ENCODE measurements around the gene ZRANB1.
"Not testable (repeated sequence)": the region's sequence is repeated elsewhere in the genome, so short reads cannot be mapped to it uniquely, and the experiment has no call there.

The ZRANB1 gene

DNA sequence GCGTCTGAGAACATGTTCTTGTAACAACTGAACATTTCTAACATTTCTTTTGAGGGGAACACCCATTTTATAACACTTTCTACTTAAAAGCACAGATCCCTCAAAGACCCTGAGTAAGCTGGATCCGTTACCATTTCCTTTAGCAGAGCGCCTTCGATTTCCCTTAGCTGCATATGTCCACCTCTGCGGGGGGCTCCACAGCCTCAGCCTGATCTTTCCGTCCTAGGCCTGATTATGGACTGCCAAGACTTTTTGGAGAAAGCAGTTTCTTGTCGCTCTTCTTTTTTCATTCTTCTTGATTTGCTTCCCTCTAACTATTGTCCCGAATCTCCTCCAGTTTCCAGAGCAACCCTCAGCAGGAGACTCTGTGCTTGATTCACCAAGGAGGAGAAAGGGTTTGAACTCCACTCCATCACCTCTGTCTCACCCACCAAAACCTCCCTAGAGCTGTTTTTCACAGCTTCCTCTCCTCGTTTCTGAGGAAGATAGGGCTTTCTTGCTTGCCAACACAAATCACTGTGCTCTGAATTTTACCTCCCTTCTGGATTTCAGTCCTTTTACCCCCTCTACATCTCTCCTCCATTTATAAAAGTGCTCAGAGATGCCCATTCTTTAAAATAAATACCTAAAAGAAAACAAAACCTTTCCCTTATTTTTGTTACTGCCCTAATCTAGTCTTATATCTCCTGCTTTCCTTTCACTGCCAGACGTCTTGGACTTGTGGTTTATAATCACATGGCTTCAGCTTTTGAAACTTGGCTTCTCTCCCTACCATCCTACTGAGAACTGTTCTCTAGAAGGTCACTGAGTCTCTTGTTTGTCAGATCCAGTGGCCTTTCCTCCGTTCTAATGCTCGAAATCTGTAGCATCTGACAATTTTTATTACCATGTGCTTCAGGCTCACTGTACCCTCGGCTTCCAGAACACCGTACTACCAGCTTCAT lies 30.5 kb upstream of the ZRANB1 start:
- Histone ChIP-seq H3K9me3 (ENCODE audit: control insufficient read depth, low read depth, low read length) (no peaks in the 10 kb centered on the region), H3K9ac (ENCODE audit: low read length) (no peak overlapping the region), H3K27me3 (ENCODE audit: control insufficient read depth, insufficient read depth, low read length) (no peaks in the 10 kb centered on the region), H3K36me3 (ENCODE audit: control insufficient read depth, low read depth, low read length) (no peaks in the 10 kb centered on the region), H3K27ac (ENCODE audit: low read length) (no peak overlapping the region), H3K4me1 (ENCODE audit: control insufficient read depth, low read depth, low read length) (no peaks in the 10 kb centered on the region), H3K4me3 (ENCODE audit: low read length) (no peak overlapping the region)

DNA sequence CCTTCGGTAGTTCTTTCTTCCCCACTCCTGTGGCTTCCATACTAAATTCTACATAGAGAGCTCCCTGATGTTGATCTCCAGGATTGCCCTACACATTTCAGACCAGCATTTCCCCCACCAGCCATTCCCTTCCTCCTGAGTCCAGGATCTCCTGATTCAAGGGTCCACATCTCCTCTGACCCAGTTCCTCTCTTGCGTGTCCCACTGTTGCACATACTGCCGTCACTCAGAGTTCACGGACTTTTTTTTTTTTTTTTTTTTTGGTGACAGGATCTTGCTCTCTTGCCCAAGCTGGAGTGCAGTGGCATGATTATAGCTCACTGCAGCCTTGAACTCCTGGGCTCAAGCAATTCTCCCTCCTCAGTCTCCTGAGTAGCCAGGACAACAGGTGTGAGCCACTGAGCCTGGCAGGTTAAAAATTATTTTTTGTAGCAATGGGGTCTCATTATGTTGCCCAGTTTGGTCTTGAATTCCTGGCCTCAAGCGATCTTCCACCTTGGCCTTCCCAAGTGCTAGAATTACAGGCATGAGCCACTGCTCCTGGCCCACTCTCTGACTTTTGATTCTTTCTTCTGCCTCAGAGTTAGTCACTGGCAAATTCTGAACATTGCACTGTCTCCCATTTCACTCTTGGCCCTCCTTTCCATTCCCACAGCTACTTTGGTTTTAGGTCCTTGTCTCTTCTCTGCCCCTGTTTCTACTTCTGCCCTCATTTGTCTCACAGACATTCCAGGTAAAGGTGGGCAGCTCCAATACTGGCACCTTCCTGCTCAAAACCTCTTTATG lies 29.6 kb upstream of the ZRANB1 start:
- H3K27ac ChIP-seq (ENCODE audit: low read length) = no peak overlapping the region

GRCh38 chr10:124913167-124913566 lies 28.8 kb upstream of the ZRANB1 start:
- Histone ChIP-seq H3K36me3 (ENCODE audit: control insufficient read depth, low read depth, low read length) (no peaks in the 10 kb centered on the region), H3K9ac (ENCODE audit: low read length) (no peak overlapping the region), H3K27ac (ENCODE audit: low read length) (no peak overlapping the region), H3K4me1 (ENCODE audit: control insufficient read depth, low read depth, low read length) (no peaks in the 10 kb centered on the region), H3K4me3 (ENCODE audit: low read length) (no peak overlapping the region), H3K9me3 (ENCODE audit: control insufficient read depth, low read depth, low read length) (no peaks in the 10 kb centered on the region), H3K27me3 (ENCODE audit: control insufficient read depth, insufficient read depth, low read length) (no peaks in the 10 kb centered on the region)

More for the DNA sequence above, 29.6 kb upstream of the ZRANB1 start:
- no peaks in the 10 kb centered on the region for H3K27me3 ChIP-seq (ENCODE audit: control insufficient read depth, insufficient read depth, low read length)
- no peaks in the 10 kb centered on the region for H3K36me3 ChIP-seq (ENCODE audit: control insufficient read depth, low read depth, low read length)
- no peak overlapping the region for H3K4me3 ChIP-seq (ENCODE audit: low read length)
- H3K4me1 ChIP-seq (ENCODE audit: control insufficient read depth, low read depth, low read length) = no peaks in the 10 kb centered on the region
- H3K9me3 ChIP-seq (ENCODE audit: control insufficient read depth, low read depth, low read length) = no peaks in the 10 kb centered on the region
- no peak overlapping the region for H3K9ac ChIP-seq (ENCODE audit: low read length)

DNA sequence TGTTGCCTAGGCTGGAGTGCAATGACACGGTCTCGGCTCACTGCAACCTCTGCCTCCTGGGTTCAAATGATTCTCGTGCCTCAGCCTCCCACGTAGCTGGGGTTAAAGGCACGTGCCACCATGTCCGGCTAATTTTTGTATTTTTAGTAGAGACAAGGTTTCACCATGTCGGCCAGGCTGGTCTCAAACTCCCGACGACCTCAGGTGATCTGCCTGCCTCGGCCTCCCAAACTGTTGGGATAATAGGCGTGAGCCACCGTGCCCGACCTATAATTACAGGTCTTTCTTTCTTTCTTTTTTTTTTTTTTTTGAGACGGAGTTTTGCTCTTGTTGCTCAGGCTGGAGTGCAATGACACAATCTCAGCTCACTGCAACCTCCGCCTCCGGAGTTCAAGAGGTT lies 27.5 kb upstream of the ZRANB1 start:
- not testable (repeated sequence) for H3K27me3 ChIP-seq (ENCODE audit: control insufficient read depth, insufficient read depth, low read length); H3K27ac ChIP-seq (ENCODE audit: low read length); H3K36me3 ChIP-seq (ENCODE audit: control insufficient read depth, low read depth, low read length); H3K4me3 ChIP-seq (ENCODE audit: low read length); H3K9me3 ChIP-seq (ENCODE audit: control insufficient read depth, low read depth, low read length); H3K9ac ChIP-seq (ENCODE audit: low read length); H3K4me1 ChIP-seq (ENCODE audit: control insufficient read depth, low read depth, low read length)

DNA sequence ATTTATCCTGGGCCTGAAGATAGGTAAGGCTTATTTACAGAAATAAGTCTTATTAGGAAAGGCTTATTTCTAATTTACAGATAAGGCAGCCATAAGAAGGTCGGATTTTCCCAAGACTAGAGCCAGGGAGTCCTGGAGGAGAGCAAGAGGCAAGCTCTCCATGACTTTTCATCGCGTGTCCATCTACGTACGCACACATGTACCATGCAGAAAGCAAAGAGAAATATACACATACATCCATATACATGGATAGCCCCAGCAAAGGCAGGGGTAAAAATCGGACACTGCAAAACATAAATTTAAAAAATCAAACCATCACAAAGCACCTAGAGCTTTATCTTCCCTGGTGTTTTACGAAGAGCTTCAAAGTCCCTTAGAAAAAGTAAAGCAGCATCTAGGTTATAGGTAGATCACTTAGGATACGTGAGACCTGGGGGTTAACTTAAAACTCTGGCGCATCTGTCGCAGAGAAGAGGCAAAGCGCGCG lies 25.8 kb upstream of the ZRANB1 start:
- H3K4me1 ChIP-seq (ENCODE audit: control insufficient read depth, low read depth, low read length) = peaks cover 6% of the 10 kb centered on the region
- H3K27ac ChIP-seq (ENCODE audit: low read length) = peak overlapping the region; percentile 56
- no peaks in the 10 kb centered on the region for H3K36me3 ChIP-seq (ENCODE audit: control insufficient read depth, low read depth, low read length)
- no peaks in the 10 kb centered on the region for H3K27me3 ChIP-seq (ENCODE audit: control insufficient read depth, insufficient read depth, low read length)
- peak overlapping the region; percentile 82 for H3K9ac ChIP-seq (ENCODE audit: low read length)
- no peaks in the 10 kb centered on the region for H3K9me3 ChIP-seq (ENCODE audit: control insufficient read depth, low read depth, low read length)
- H3K4me3 ChIP-seq (ENCODE audit: low read length) = peak overlapping the region; percentile 88

DNA sequence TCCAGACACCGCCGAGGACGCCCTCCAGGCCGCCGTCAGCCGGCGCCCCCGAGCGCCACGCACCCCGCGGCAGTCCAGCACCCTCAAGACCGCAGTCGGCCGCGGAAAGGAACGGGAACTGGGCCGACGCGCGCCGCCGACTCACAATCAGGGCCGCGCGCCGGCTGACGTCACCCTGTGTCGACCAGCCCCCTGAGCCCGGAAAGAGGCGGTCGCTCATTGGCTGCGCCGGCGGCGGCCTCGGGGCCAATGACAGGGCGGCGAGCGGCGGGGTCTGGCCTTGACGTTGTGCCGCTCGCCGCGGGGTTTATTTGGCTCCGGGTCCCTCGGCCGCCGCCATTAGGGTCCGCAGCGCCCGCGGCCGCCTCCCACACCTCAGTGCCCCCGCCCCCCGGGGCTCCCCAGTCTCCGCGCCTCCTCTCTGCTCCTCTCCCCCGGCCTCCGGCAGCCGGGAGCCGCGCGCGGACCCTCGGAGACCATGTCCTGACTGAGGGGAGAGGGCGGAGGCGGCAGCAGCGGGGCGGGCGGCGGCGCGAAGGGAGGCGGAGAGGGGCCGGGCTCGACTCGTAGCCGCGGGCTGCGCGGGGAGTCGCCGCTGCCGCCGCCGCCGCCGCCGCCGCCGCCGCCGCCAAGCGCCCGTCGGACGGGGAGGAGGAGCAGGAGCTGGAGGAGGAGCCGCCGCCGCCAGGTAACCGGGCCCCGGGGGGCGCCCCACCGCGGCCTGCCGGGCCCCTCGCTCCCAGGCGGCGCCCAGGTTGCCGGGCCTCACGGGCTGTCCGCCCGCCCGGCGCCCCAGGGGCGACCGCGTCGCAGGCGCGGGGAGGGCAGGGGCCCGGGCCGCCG lies 25.1 kb upstream of the ZRANB1 start:
- peak overlapping the region; percentile 56 for H3K27ac ChIP-seq (ENCODE audit: low read length)

DNA sequence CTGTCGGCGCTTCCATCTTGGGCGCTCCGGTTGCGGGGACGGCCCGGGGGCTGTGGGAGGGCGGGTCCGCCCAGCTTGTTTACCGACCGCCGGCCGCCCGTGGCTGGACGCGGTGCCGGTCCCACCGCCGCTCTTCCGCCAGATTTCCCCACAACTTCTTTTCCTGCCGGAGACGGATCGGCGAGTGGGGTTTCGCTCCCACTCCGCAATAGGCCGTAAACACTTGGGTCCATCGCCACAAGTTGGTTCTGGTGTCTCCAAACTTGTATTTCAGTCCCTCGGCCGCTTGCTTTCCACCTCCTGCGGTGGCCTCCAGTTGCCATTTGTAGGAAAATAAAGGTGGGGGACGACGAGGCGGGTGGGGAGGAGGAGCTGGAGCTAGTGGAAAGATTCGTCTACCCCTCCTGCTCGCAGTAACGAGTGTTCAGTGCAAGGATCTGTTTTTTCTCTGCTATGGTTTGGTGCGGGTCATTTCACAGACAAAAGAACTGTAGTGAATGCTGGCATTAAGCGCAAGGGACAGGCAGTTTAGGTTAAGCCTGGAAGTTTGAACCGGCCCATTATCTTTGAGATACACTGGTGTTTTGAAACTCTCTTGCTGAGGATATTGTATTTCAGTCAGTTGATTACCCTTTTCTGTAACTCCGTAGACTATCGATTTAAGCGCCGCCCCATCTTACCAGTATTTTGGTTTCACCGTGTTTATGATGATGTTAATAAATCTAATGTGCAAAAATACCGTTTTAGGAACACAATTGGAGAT lies 24.3 kb upstream of the ZRANB1 start:
- H3K4me1 ChIP-seq (ENCODE audit: control insufficient read depth, low read depth, low read length) = peaks cover 6% of the 10 kb centered on the region
- peak overlapping the region; percentile 84 for H3K4me3 ChIP-seq (ENCODE audit: low read length)
- no peaks in the 10 kb centered on the region for H3K36me3 ChIP-seq (ENCODE audit: control insufficient read depth, low read depth, low read length)
- peak overlapping the region; percentile 27 for H3K27ac ChIP-seq (ENCODE audit: low read length)
- peak overlapping the region; percentile 81 for H3K9ac ChIP-seq (ENCODE audit: low read length)
- H3K27me3 ChIP-seq (ENCODE audit: control insufficient read depth, insufficient read depth, low read length) = no peaks in the 10 kb centered on the region
- H3K9me3 ChIP-seq (ENCODE audit: control insufficient read depth, low read depth, low read length) = no peaks in the 10 kb centered on the region

More for the DNA sequence above, 25.1 kb upstream of the ZRANB1 start:
- Histone ChIP-seq H3K9ac (ENCODE audit: low read length) (peak overlapping the region; percentile 82), H3K9me3 (ENCODE audit: control insufficient read depth, low read depth, low read length) (no peaks in the 10 kb centered on the region), H3K4me1 (ENCODE audit: control insufficient read depth, low read depth, low read length) (peaks cover 6% of the 10 kb centered on the region), H3K27me3 (ENCODE audit: control insufficient read depth, insufficient read depth, low read length) (no peaks in the 10 kb centered on the region), H3K36me3 (ENCODE audit: control insufficient read depth, low read depth, low read length) (no peaks in the 10 kb centered on the region), H3K4me3 (ENCODE audit: low read length) (peak overlapping the region; percentile 88)

GRCh38 chr10:124918191-124918830 lies 23.6 kb upstream of the ZRANB1 start:
- Histone ChIP-seq H3K36me3 (ENCODE audit: control insufficient read depth, low read depth, low read length) (no peaks in the 10 kb centered on the region), H3K27ac (ENCODE audit: low read length) (peak overlapping the region; percentile 27), H3K9ac (ENCODE audit: low read length) (peak overlapping the region; percentile 81), H3K27me3 (ENCODE audit: control insufficient read depth, insufficient read depth, low read length) (no peaks in the 10 kb centered on the region), H3K4me1 (ENCODE audit: control insufficient read depth, low read depth, low read length) (peaks cover 6% of the 10 kb centered on the region), H3K4me3 (ENCODE audit: low read length) (peak overlapping the region; percentile 84), H3K9me3 (ENCODE audit: control insufficient read depth, low read depth, low read length) (no peaks in the 10 kb centered on the region)

DNA sequence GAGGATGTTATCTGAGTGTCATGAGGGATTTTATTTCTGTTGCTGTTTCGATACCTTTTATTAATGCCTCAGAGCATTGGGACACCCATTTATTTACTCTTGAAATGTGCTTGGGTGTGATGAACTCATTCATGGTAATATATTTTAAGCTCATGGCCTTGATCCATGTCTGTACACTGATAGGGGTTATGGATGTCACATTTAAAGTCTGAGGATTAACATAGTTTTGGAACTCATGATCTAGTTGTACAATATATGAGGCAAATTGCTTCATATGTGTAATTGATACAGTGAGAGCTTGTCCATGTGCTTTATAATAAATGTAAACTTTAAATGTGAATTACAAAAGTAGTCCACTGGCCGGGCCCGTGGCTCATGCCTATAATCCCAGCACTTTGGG lies 23.0 kb upstream of the ZRANB1 start:
- Histone ChIP-seq H3K9ac (ENCODE audit: low read length) (no peak overlapping the region), H3K27ac (ENCODE audit: low read length) (no peak overlapping the region), H3K4me3 (ENCODE audit: low read length) (peak overlapping the region; percentile 84), H3K36me3 (ENCODE audit: control insufficient read depth, low read depth, low read length) (no peaks in the 10 kb centered on the region), H3K27me3 (ENCODE audit: control insufficient read depth, insufficient read depth, low read length) (no peaks in the 10 kb centered on the region), H3K4me1 (ENCODE audit: control insufficient read depth, low read depth, low read length) (peaks cover 6% of the 10 kb centered on the region), H3K9me3 (ENCODE audit: control insufficient read depth, low read depth, low read length) (no peaks in the 10 kb centered on the region)

GRCh38 chr10:124921261-124921660 lies 20.7 kb upstream of the ZRANB1 start:
- no peaks in the 10 kb centered on the region for H3K36me3 ChIP-seq (ENCODE audit: control insufficient read depth, low read depth, low read length)
- no peak overlapping the region for H3K9ac ChIP-seq (ENCODE audit: low read length)
- H3K4me3 ChIP-seq (ENCODE audit: low read length) = no peak overlapping the region
- no peaks in the 10 kb centered on the region for H3K27me3 ChIP-seq (ENCODE audit: control insufficient read depth, insufficient read depth, low read length)
- H3K9me3 ChIP-seq (ENCODE audit: control insufficient read depth, low read depth, low read length) = no peaks in the 10 kb centered on the region
- H3K4me1 ChIP-seq (ENCODE audit: control insufficient read depth, low read depth, low read length) = peaks cover 6% of the 10 kb centered on the region
- H3K27ac ChIP-seq (ENCODE audit: low read length) = no peak overlapping the region

Measured in iPS-18a (cell line).